Measurements from ENCODE around the gene ANAPC13. TPM values are rescaled to one million over a fixed set of nuclear protein-coding genes. Genes with fewer than 3 reads are reported as not detected.

The ANAPC13 gene
- total RNA-seq, 1 donor from 2014 or later: 100 TPM

- H2AFZ ChIP-seq (replicated peaks): peak overlapping the region; percentile 39
- Mint-ChIP-seq H3K36me3 (no peaks in the 10 kb centered on the region), H3K4me1 (peaks cover 39% of the 10 kb centered on the region), H3K9me3 (no peaks in the 10 kb centered on the region), H3K4me3 (peak overlapping the region; percentile 65), H3K27me3 (ENCODE audit: insufficient read depth, low read depth) (no peaks in the 10 kb centered on the region), H3K27ac (peak overlapping the region; percentile 96)
- H3K27ac ChIP-seq: peak overlapping the region; percentile 92
- peak overlapping the region; percentile 63 for H3K4me2 ChIP-seq
- no peak overlapping the region for H3K9ac ChIP-seq
- peak; percentile 60 for DNase-seq (ENCODE audit: low spot score)
- no peaks in the 10 kb centered on the region for H3K79me2 ChIP-seq (ENCODE audit: low read depth)
- H3F3A ChIP-seq (ENCODE audit: low read depth): peaks cover 24% of the 10 kb centered on the region
- H3K9me3 ChIP-seq (ENCODE audit: low read depth): no peaks in the 10 kb centered on the region
- no peaks in the 10 kb centered on the region for H3K27me3 ChIP-seq
- H3K36me3 ChIP-seq: no peaks in the 10 kb centered on the region
- peaks cover 30% of the 10 kb centered on the region for H3K4me1 ChIP-seq
- no peaks in the 10 kb centered on the region for H4K20me1 ChIP-seq (ENCODE audit: low read depth)
- no peak overlapping the region for H3K4me3 ChIP-seq
- TF ChIP-seq EZH2phosphoT487 (IDR thresholded peaks at IDR 0.05) (no peak), CTCF (IDR thresholded peaks at IDR 0.05) (no peak), EZH2 (IDR thresholded peaks at IDR 0.05) (no peak)
Observed at GRCh38 chr3:134463676-134464063, 22.1 kb downstream of the ANAPC13 start.

GRCh38 chr3:134462331-134462941 is 23.3 kb downstream of the ANAPC13 start:
- DNase-seq (ENCODE audit: low spot score): peak; percentile 24
- Histone ChIP-seq H3K4me3 (no peak overlapping the region), H3K9me3 (ENCODE audit: low read depth) (no peaks in the 10 kb centered on the region), H3F3A (ENCODE audit: low read depth) (peaks cover 24% of the 10 kb centered on the region), H3K27me3 (no peaks in the 10 kb centered on the region), H3K4me2 (peak overlapping the region; percentile 63), H2AFZ (replicated peaks) (peak overlapping the region; percentile 74), H3K27ac (no peak overlapping the region), H3K9ac (no peak overlapping the region), H4K20me1 (ENCODE audit: low read depth) (no peaks in the 10 kb centered on the region), H3K36me3 (no peaks in the 10 kb centered on the region), H3K79me2 (ENCODE audit: low read depth) (no peaks in the 10 kb centered on the region), H3K4me1 (peaks cover 30% of the 10 kb centered on the region)
- Mint-ChIP-seq H3K4me3 (no peak overlapping the region), H3K27me3 (ENCODE audit: insufficient read depth, low read depth) (no peaks in the 10 kb centered on the region), H3K36me3 (no peaks in the 10 kb centered on the region), H3K9me3 (no peaks in the 10 kb centered on the region), H3K4me1 (peaks cover 37% of the 10 kb centered on the region), H3K27ac (peak overlapping the region; percentile 96)
- TF ChIP-seq EZH2 (IDR thresholded peaks at IDR 0.05): no peak
- no peak for TF ChIP-seq EZH2phosphoT487 (IDR thresholded peaks at IDR 0.05)
- TF ChIP-seq CTCF (IDR thresholded peaks at IDR 0.05): no peak

GRCh38 chr3:134460965-134461364 is 24.8 kb downstream of the ANAPC13 start:
- no peak overlapping the region for H3K4me3 Mint-ChIP-seq
- Histone ChIP-seq H3K4me1 (peaks cover 30% of the 10 kb centered on the region), H3F3A (ENCODE audit: low read depth) (peaks cover 24% of the 10 kb centered on the region), H3K4me2 (no peak overlapping the region), H3K79me2 (ENCODE audit: low read depth) (no peaks in the 10 kb centered on the region), H3K36me3 (no peaks in the 10 kb centered on the region), H3K9ac (no peak overlapping the region), H4K20me1 (ENCODE audit: low read depth) (no peaks in the 10 kb centered on the region), H3K4me3 (no peak overlapping the region), H3K27ac (no peak overlapping the region), H2AFZ (replicated peaks) (no peak overlapping the region), H3K27me3 (no peaks in the 10 kb centered on the region), H3K9me3 (ENCODE audit: low read depth) (no peaks in the 10 kb centered on the region)
- no peak overlapping the region for H3K27ac Mint-ChIP-seq
- no peak for DNase-seq (ENCODE audit: low spot score)
- peaks cover 36% of the 10 kb centered on the region for H3K4me1 Mint-ChIP-seq
- H3K36me3 Mint-ChIP-seq: no peaks in the 10 kb centered on the region
- no peaks in the 10 kb centered on the region for H3K27me3 Mint-ChIP-seq (ENCODE audit: insufficient read depth, low read depth)
- TF ChIP-seq CTCF (IDR thresholded peaks at IDR 0.05) (no peak), EZH2phosphoT487 (IDR thresholded peaks at IDR 0.05) (no peak), EZH2 (IDR thresholded peaks at IDR 0.05) (no peak)
- H3K9me3 Mint-ChIP-seq: no peaks in the 10 kb centered on the region
